Adrenal gland (tissue), 5 donors: ENCODE data around the gene TIMELESS.

ENCODE experiments used
- CTCF ChIP-seq, 6 experiments: fragments of 450-650 bp in 4 of 6; fragments of 200-600 bp in 2 of 6; sonication (generic) in 1 of 6; IDR thresholded peaks; 1 replicate in 5 of 6; 2 replicates in 1 of 6; pipeline versions ENCODE4 v1.5.1 to v1.8.0; 2016 to 2021; ENCODE audit warnings: antibody characterized with exemption in 6 of 6, mild to moderate bottlenecking in 2 of 6, moderate library complexity in 1 of 6
- POLR2A ChIP-seq, 2 donors: fragments of 450-650 bp; IDR thresholded peaks; one replicate each; pipeline ENCODE4 v1.6.1; 2017; ENCODE audit warnings: antibody characterized with exemption in 2 of 2, mild to moderate bottlenecking in 2 of 2, moderate library complexity in 1 of 2
- donor health status: DM: no; HTN: no; CAD: no.

- TF ChIP-seq CTCF (IDR thresholded peaks at IDR 0.05) (no peak), POLR2A (IDR thresholded peaks at IDR 0.05) (no peak)
Observed at GRCh38 chr12:56431288-56431687, 17.9 kb downstream of the TIMELESS start.
